HG03060 (cell line): ENCODE measurements around the gene PC.
"Not testable (repeated sequence)": the region's sequence is repeated elsewhere in the genome, so short reads cannot be mapped to it uniquely, and the experiment has no call there.

Experiments
- ATAC-seq: cut with Tn5 transposase; IDR thresholded peaks from one replicate; pipeline ENCODE4 v1.9.1; 2021; ENCODE audit warnings: low read depth, moderate number of reproducible peaks; ENCODE audit not compliant: unreplicated experiment

The PC gene

DNA sequence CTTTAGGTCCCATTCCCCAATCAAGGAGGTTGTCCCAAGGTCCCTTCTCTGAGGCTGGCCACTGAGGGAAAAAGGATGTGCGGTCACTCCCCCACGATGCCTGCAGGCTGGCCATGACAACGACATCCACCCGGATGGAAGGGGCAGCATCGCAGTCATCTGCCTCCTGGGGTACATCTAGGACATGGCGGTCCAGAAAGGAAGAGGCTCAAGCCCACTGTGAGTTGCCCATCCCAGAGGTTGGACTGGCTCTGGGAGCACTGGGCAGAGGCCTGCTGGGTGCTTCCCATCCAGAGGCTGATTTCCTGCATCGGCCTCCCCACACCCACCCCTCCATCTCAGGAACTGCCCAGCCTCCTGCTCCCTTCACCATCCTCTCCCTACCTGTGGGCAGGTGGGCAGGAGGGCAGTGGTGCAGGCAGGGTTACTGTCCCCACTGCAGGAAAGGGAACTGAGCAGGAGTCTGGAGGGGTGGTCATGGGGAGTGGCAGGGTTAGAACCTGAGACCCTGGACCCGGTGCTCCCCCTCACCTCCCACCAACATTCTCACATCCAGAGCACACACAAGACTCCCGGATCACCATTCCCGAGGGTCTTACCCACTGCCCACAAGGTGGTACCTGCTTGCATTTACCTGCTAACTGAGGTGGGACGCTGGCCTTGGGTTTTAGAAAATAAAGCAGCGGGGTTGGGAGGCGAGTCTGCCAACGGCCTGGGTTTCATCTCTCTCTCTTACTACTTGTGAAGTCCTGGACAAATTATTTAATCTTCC, 110.5 kb downstream of the PC start:
- ATAC-seq = no peak

DNA sequence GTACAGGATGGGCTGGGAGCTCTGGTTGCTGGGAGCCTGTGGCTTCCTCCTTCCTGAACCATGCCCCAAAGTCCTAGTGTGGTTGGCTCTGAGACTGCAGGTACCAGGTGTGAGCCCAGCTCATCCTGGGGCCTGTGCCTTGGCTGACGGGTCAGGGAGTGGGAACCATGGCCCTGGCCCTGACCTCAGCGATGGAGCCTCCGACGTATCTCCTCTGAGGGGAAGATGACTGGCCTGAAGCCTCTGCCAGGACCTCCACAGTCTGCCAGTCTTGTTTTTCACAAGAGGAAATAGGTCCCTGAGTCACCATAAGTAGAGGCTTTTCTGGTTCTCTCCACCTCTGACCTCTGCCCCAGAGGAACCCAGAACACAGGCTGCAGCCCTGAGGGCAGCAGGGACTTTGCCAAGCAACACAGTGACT, 111.5 kb downstream of the PC start:
- ATAC-seq = no peak

- no peak for ATAC-seq
Observed at GRCh38 chr11:66845876-66846212, 112.3 kb downstream of the PC start.

DNA sequence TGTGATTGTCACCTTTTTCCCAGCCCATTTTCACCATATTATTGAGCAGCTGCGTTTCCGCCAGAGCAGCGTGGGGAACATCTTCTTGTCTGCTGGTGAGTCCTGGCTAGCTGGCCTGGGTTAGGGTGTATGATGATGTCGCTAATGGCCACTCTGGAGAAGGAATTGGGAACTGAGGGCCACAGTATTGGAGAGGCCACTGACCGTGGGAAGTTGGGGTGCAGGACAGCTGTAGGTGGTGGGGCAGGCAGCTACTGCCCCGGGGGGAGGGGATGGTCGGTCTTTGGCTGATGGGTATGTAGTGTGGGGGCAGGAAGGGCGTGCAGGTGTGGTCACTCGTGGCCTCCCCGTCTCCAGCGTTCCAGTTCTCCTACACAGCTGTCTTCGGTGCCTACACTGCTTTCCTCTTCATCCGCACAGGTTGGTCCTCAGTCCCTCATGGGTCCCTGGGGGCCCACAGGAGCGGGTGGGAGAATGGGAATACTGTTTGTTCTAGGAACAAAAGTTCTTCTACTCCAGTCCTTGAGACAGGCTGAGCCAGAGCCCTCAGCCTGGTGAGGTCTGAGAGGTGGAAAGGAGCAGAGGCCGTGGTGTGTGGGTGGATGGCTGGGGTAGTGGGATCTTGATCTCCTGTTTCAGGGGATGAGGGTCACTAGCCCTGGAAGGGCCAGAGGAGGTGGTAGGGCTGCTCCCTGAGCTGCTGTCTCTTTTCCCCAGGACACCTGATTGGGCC, 112.9 kb downstream of the PC start:
- no peak for ATAC-seq

DNA sequence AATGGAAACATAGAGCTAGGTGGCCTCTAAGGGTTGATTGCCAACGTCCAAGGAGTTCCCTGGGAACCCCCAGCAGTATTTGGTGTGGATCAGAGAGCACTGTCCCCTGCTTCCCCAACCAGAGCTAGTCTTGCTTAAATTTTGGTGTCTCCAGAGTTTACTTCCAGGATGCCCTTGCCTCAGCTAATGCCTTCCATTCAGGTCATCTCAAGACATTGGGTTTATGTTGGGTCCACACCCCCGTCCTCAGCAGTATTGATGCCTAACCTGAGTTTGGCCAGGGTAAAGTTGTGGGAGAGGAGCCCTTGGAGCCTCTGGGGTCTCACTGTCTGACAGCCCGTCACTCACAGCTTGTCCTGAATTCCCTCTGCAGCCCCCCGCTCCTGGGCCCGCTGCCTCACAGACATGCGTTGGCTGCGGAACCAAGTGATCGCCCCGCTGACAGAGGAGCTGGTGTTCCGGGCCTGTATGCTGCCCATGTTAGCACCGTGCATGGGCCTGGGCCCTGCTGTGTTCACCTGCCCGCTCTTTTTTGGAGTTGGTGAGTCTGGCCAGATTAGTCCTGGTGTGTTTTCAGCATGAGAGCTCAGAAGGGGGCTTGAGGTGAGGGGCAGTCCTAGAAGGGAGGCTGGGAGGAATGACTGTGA, 113.6 kb downstream of the PC start:
- ATAC-seq = no peak

DNA sequence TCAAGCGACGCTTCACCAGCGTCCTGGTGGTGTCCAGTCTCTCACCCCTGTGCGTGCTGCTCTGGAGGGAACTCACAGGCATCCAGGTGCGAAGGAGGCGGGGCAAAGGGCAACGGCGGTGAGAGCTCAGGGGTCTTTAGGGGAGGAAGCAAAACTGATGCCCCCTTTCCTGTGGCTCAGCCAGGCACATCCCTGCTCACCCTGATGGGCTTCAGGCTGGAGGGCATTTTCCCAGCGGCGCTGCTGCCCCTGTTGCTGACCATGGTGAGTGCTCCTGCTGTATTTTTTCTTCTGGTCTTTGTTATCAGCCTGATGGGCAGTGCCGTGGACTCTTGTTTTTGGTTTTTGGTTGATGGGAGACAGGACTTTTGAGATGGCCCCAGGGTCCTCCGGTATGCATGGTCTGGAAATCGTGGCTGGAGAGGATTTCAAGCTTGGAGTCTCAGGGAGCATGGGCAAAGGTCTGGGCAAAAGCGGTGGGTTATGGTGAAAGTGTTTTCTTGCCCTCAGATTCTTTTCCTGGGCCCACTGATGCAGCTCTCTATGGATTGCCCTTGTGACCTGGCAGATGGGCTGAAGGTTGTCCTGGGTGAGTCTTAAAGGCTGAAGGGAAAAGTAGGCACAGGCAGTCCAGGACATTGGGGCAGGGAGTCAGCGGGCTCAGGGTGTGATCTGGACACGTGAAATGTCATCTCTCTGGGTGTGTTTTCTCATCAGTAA, 114.2 kb downstream of the PC start:
- ATAC-seq = no peak

- ATAC-seq = peak; percentile 54
Observed at GRCh38 chr11:66842896-66843775, 115.0 kb downstream of the PC start, which contains the start of gene RCE1. TSS of gene RCE1 (plus strand) at chr11:66843441. CDS start at chr11:66843456, 15 bp downstream.

DNA sequence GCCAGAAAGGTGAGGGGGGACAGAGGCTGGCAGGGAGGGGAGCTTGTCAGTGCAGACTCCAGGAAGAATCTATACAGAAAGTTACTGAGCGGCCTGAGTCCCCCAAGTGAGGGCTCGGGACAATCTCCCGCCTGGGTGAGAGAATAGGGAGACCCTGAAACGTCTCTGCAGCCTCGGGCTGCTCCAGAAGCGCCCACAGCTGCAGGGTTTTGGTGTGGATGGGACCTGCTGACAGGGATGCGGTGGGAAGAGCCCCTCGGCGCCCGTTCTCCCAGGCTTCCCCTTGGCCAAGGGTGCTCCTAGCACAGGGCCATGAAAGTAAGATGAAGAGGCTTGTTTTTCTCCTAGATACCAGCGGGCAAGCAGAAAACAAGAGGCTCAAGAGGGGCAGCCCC, 115.7 kb downstream of the PC start:
- no peak for ATAC-seq

DNA sequence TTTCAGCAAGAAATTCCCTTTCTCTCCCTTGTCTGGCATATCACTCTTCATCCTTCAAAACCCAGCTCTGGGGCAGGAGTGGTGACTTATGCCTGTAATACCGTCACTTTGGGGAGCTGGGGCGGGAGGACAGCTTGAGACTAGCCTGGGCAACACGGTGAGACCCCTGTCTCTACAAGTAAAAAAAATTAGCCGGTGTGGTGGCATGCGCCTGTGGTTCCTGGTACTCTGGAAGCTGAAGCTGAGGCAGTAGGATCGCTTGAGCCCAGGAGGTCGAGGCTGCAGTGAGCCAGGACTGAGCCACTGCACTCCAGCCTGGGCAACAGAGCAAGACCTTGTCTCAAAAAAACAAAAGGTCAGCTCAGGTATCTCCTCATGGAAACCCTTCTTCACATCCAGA, 116.3 kb downstream of the PC start:
- no peak for ATAC-seq

DNA sequence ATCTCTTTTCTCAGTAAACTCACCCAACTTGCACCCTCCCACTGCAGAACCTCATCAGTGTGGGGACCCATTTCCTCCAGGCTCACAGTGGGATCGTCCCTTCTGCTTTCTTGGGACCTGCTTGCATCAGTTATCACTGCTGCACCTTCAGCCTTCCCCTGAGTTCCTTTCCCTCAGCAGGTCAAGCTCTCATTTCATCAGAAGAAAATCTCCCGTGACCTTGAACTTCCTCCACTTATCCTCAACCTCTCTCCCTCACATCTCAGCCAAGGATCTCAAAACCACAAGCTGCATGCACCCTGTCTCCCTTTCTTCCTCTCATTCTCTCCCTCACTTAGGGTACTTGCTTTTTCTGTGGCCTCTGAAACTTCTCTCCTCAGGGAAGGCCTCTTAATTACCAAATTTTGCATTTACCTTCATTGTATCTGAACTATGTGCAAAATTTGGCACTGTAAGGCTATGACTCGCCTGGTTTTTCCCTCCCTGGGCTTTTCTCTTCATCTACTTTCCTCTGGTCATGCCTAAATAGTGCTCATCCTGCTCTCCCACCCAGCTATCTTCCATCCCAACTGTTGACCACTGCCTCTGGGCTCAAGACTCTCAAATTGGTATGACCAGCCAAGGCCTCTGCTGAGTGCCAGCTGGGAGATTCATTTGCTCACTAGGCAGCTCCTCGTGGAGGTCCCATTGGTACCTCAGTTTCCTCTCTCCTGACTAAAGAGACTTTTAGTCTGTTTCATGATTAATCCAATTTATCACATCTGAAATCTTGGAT, 117.7 kb downstream of the PC start:
- ATAC-seq = no peak

DNA sequence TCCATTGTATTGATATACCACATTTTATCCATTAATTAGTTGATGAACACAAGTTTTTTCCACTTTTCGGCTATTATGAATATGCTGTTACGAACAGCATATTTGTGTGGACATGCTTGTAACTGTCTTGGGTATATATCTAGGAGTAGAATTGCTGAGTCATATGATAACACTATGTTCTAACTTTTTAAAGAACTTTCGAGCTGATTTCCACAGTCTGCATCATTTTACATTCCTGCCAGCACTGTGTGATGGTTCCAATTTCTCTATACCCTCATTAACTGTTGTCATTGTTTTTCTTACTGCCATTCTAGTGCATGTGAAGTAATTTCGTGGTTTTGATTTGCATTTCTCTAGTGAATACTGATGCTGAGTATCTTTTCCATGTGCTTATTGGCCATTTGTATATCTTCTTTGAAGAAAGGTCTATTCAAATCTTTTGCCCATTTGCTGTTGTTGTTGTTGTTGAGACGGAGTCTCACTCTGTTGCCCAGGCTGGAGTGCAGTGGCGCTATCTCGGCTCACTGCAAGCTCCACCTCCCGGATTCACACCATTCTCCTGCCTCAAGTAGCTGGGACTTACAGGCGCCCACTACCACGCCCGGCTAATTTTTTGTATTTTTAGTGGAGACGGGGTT, 122.3 kb downstream of the PC start:
- ATAC-seq = no peak

DNA sequence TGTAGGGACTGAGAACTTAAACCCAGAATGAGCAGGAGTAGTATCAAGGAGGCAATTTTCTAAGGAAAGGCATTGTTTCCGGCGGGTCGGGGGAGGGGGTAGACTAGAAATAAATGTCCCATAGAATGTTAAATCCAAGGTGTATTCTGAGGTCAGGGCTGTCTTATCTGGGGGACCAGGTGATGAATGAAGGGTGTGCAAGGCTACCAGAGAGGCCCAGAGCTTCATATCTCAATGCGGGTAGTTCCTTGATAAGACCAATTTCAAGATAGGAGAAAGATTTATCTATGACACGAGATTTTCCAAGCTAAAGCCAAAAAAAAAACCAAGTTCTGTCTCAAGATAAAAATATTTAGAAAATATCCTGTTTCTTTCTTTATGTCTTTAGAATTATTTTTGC, 123.2 kb downstream of the PC start:
- ATAC-seq = no peak

- no peak for ATAC-seq
Observed at GRCh38 chr11:66834539-66834845, 123.7 kb downstream of the PC start.

DNA sequence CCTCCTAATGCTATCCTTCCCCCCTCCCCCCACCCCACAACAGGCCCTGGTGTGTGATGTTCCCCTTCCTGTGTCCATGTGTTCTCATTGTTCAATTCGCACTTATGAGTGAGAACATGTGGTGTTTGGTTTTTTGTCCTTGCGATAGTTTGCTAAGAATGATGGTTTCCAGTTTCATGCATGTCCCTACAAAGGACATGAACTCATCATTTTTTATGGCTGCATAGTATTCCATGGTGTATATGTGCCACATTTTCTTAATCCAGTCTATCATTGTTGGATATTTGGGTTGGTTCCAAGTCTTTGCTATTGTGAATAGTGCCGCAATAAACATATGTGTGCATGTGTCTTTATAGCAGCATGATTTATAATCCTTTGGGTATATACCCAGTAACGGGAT, 133.6 kb downstream of the PC start:
- not testable (repeated sequence) for ATAC-seq

- ATAC-seq = no peak
Observed at GRCh38 chr11:66823700-66824099, 134.5 kb downstream of the PC start.

GRCh38 chr11:66820901-66821300, 137.3 kb downstream of the PC start:
- no peak for ATAC-seq

DNA sequence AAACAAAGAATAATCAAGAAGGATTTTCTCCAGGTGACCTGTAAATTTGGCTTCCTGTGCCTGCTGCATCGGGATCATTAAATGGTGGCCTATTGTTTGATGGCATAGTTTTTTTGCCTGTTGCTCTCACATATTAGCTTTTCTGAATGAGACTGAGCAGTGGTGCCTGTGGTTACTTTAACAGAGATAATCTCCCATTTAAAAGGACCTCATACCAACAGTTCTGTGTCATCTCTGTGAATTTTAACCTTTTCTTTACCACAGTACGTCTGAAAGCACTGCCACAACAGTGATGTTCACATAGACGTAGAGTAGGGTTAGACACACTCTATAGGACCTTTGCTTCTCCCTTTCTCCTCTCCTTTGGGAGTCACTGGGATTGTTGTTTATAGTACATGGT, 137.8 kb downstream of the PC start:
- no peak for ATAC-seq

DNA sequence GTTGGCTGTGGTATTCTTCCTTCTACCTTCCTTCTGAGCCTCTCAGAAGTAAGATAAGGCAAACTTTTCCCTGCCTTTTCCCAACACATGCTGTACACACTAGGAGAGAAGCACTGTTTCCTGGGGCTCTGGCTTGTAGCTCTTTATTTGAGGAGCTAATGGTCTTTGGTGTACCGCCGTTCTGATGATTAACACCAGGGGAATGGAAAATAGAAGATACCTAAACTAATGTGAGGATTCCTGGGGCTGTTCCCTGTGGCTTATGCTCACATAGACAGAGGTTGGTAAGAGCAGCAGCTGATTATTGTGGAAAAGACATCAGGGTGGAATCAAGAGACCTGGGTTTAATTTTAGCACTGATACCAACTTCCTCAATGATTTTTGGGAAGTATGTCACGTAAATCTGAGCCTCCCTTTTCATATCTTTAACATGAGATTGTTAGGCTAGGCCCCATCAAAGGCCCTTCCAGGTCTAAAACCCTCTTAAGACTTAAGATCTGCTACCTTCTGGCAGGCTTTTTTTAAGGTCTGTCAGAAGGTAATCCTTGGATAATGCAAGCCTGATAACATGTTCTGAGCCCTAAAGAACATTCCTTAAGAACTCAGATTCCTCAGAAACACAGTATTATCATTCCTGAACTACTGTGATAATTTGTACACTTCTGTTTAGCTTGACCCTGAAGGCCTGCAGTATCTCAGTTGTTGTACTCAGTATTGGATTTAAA, 139.8 kb downstream of the PC start:
- ATAC-seq = no peak
